Measurements from ENCODE around the gene FOXE1.

The FOXE1 gene

DNA sequence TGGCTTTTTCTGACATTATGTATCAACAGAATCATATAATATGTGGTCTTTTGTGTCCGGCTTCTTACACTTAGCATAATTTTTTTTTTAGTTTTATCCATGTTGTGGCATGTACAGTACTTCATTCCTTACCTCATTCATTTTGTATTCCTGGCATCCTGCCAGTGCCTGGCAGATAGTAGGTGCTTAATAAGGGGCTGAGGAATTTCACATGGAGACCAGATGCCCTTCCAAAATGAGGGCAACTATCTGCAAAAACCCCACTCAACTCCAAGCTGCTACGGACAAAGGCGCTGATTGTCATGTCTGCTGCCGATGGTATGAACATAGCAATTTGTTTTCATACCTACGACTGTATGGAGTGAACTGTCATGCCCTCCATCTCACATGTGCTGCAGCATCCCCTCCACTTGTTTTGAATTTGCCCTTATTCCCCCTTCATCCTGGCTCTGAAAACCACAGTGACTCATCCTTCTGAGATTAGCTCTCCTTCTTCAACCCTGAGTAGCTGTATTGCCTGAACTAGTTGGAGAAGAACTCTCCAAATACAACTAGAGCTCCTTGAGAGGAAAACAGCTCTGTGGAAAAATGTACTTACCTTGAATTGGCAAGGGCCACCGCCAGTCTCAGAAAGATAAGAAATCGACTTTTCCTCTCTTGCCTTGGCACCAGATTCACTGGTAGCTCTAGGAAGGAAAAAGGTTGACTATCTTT is 41.3 kb upstream of the FOXE1 start:
- H3K27ac ChIP-seq = no peak overlapping the region
- no peak for TF ChIP-seq ZFX (IDR thresholded peaks at IDR 0.05)
- TF ChIP-seq, protein P1, sequence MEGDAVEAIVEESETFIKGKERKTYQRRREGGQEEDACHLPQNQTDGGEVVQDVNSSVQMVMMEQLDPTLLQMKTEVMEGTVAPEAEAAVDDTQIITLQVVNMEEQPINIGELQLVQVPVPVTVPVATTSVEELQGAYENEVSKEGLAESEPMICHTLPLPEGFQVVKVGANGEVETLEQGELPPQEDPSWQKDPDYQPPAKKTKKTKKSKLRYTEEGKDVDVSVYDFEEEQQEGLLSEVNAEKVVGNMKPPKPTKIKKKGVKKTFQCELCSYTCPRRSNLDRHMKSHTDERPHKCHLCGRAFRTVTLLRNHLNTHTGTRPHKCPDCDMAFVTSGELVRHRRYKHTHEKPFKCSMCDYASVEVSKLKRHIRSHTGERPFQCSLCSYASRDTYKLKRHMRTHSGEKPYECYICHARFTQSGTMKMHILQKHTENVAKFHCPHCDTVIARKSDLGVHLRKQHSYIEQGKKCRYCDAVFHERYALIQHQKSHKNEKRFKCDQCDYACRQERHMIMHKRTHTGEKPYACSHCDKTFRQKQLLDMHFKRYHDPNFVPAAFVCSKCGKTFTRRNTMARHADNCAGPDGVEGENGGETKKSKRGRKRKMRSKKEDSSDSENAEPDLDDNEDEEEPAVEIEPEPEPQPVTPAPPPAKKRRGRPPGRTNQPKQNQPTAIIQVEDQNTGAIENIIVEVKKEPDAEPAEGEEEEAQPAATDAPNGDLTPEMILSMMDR (conservative IDR thresholded peaks at IDR 0.05) = no peak

DNA sequence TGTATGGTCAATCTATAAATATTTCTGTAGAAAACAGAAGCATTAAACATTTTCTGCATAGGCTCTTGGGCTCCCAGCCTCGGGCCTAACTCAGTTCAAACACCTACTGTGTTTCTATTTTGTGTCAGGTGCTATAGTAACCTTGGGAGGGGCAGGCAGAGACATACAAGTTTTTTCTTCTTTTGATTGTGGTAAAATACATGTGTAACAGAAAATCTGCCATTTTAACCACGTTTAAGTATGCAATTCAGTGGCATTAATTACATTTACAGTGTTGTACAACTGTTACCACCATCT is 40.8 kb upstream of the FOXE1 start:
- H3K27ac ChIP-seq = no peak overlapping the region
- TF ChIP-seq, protein P1 (conservative IDR thresholded peaks at IDR 0.05) = no peak
- TF ChIP-seq ZFX (IDR thresholded peaks at IDR 0.05) = no peak

DNA sequence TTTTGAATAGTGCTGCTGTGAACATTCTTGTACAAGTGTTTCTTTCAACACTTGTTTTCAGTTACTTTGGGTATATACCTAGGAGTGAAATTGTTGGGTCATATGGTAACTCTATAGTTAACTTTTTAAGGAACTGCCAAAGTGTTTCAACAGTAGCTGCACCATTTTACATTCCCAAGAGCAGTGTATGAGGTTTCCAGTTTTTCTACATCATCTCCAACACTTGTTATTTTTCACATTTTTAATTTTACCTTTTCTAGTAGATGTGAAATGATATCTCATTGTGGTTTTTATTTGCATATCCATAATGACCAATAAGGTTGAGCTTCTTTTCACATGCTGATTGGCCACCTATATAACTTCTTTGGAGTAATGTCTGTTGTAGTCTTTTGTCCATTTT is 40.0 kb upstream of the FOXE1 start:
- TF ChIP-seq, protein P1 (conservative IDR thresholded peaks at IDR 0.05) = no peak
- TF ChIP-seq ZFX (IDR thresholded peaks at IDR 0.05) = no peak
- no peak overlapping the region for H3K27ac ChIP-seq

DNA sequence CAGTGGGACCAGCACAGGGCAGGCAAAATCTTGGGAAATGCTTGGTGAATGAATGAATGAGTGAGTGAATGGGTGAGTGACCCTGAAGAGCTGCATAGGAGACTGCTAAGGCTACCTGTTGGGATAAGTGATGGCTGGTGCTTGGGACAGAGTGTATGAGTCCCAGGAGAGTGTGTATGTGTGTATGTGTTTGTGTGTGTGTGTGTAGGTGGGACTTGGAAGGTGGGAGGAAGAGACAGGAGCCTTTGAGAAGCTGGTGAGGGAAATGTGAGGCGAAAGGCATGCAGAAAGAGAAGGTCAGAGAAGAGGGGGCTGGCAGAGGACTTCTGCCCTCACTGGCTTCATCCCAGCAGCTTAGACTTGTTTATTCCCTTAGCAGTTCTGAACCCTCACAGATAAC is 33.3 kb upstream of the FOXE1 start:
- H3K27ac ChIP-seq = no peak overlapping the region
- TF ChIP-seq ZFX (IDR thresholded peaks at IDR 0.05) = no peak
- TF ChIP-seq, protein P1 (conservative IDR thresholded peaks at IDR 0.05) = no peak

DNA sequence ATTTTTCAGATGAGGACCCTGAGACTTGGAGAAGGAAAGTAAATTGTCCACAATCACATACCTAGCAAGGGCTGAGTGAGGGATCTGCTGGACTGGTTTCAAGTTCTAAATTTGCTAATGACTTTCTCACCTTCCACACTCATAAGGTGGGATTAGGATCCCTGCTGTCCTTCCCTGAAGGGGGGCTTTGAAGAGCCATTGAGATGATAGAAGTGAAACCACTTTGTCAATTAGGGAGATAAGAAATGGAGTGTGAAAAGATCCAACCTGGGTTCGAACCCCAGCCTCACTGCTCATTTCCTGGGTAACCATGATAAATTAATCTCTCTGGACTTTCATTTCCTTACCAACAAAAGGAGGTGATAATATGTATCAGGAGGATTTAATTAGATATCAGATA is 32.7 kb upstream of the FOXE1 start:
- TF ChIP-seq, protein P1 (conservative IDR thresholded peaks at IDR 0.05) = no peak
- no peak for TF ChIP-seq ZFX (IDR thresholded peaks at IDR 0.05)
- H3K27ac ChIP-seq = no peak overlapping the region

DNA sequence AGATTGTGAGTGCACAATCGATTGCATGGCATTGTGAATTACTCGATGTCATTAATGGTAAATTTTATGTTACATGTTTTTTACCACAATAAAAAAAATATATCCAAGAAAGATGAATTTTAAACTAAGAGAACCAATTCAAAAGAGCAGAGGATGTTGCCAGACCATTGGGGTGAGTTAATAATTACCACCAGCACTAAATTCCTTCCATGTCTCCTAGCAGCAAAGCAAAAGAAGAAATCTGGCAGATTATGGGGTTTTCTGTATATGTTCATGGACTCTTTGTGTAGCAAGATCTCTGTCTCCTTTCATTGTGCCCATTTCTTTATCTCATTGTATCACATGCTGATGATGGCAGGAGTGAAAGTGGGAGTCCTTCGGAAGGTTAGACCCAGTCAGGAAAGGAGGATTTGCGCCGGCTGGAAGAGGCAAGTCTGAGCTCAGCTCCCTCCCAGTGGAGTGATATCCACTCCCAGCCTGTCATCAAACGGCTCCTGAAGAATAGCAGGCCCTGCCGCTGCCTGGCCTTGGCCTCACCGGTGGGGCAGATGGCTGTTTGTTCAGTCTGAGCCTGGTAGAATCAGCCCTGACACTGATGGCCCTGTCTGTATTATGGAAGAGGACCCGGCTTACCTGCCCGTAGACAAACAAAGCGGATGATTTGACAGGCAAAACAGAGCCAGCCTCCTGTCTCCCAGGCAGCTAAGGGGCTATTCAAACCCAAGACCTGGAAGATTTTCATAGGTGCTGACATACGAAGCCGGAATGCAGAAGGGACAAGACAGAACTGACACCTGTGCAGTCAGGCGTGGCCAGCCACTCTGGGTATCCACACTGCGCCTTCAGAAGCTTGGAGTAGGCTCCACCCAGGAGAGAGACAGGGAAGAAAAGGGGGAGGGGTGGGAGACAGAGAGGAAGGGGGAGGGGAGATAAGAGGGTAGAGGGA is 21.9 kb upstream of the FOXE1 start:
- TF ChIP-seq, protein P1 (conservative IDR thresholded peaks at IDR 0.05) = no peak
- TF ChIP-seq ZFX (IDR thresholded peaks at IDR 0.05) = no peak
- no peak overlapping the region for H3K27ac ChIP-seq

All from C4-2B (cell line).